ENCODE data around the gene TSPAN9.

The TSPAN9 gene

DNA sequence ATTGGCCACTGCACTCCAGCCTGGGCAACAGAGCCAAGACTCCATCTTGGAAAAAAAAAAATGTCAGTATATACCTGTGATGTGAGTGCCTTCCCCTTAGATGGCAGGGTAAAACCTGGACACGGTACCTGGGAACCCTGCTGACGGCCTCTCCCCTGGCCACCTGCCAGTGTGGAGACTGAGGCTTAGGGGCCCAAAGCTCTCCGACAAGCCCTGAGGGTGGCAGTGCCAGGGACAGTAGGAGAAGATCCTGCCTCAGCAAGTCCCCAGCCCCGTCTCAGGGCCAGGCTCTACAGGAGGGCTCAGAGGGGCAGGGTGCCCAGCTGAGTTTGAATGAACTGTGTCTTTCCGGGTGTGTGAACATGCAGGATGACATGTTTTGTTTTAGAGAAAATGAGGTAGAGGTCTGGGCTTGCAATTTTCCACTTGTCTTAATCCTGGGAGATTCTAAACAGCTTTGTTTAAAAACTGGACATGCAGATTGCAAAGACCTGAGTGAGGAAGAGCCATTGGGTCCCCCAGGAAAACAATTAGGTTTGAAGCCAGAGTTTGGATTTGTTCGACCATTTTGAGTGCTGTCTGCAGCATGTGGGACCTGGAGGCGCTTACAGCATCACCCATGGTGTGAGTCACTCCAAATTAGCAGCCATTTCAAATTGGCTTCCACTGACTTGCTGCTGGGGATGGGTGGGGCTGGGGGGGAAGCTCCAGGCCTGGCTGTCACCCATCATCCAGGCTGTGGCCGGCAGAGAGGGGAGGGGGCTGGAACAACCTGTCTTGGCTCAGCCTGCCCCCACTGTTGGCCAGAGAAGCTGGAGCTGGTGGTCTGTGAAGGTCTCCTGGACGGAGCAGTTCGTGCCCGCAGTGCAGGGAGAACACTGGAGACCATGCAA, 10.8 kb downstream of the TSPAN9 start:
- no peak for DNase-seq (ENCODE audit: low spot score in 2 of 2)
- in situ Hi-C loops (cut with MboI; ENCODE audit: low sequenced_read_pairs), result no loop called here

DNA sequence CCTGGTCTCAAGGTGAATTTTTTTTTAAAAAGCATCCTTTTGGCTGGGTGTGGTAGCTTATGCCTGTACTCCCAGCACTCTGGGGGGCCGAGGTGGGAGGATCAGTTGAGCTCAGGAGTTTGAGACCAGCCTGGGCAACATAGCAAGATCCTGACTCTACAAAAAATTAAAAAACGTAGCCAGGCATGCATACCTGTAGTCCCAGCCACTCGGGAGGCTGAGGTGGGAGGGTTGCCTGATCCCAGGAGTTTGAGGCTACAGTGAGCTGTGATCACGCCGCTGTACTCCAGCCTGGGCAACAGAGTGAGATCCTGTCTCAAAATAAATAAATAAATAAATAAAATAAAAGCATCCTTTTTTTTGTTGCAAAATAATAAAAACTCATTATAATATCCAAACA, 12.4 kb downstream of the TSPAN9 start:
- Histone ChIP-seq H3K27me3 (ENCODE audit: low read depth) (no peaks in the 10 kb centered on the region), H3K36me3 (replicated peaks) (no peaks in the 10 kb centered on the region), H3K4me1 (peaks cover 3% of the 10 kb centered on the region), H3K9me3 (no peaks in the 10 kb centered on the region), H3K4me3 (no peak overlapping the region)
- in situ Hi-C loops (cut with MboI; ENCODE audit: low sequenced_read_pairs), result no loop called here
- DNase-seq (ENCODE audit: low spot score in 2 of 2), result no peak

More for the DNA sequence above, 10.8 kb downstream of the TSPAN9 start:
- H3K4me3 ChIP-seq, result no peak overlapping the region
- no peaks in the 10 kb centered on the region for H3K36me3 ChIP-seq (replicated peaks)
- H3K4me1 ChIP-seq, result peaks cover 3% of the 10 kb centered on the region
- H3K9me3 ChIP-seq, result no peaks in the 10 kb centered on the region
- no peaks in the 10 kb centered on the region for H3K27me3 ChIP-seq (ENCODE audit: low read depth)

GRCh38 chr12:3090240-3091037, 13.3 kb downstream of the TSPAN9 start:
- Histone ChIP-seq H3K27me3 (ENCODE audit: low read depth) (no peaks in the 10 kb centered on the region), H3K36me3 (replicated peaks) (no peaks in the 10 kb centered on the region), H3K4me3 (no peak overlapping the region), H3K4me1 (peaks cover 3% of the 10 kb centered on the region), H3K9me3 (no peaks in the 10 kb centered on the region)
- DNase-seq (ENCODE audit: low spot score in 2 of 2), result no peak
- in situ Hi-C loops (cut with MboI; ENCODE audit: low sequenced_read_pairs), result no loop called here

- Histone ChIP-seq H3K4me1 (peaks cover 3% of the 10 kb centered on the region), H3K9me3 (no peaks in the 10 kb centered on the region), H3K4me3 (no peak overlapping the region), H3K27me3 (ENCODE audit: low read depth) (no peaks in the 10 kb centered on the region), H3K36me3 (replicated peaks) (no peaks in the 10 kb centered on the region)
- in situ Hi-C loops (cut with MboI; ENCODE audit: low sequenced_read_pairs), result no loop called here
- DNase-seq (ENCODE audit: low spot score in 2 of 2), result no peak
Measured at GRCh38 chr12:3091038-3091319, 13.8 kb downstream of the TSPAN9 start.

GRCh38 chr12:3091382-3092241, 14.4 kb downstream of the TSPAN9 start:
- no peaks in the 10 kb centered on the region for H3K36me3 ChIP-seq (replicated peaks)

GRCh38 chr12:3092764-3093163, 15.6 kb downstream of the TSPAN9 start:
- Histone ChIP-seq H3K27me3 (ENCODE audit: low read depth) (no peaks in the 10 kb centered on the region), H3K36me3 (replicated peaks) (no peaks in the 10 kb centered on the region), H3K4me3 (no peak overlapping the region), H3K4me1 (peaks cover 3% of the 10 kb centered on the region), H3K9me3 (peaks cover 3% of the 10 kb centered on the region; the same call in 1 of the 2 replicates)
- no peak for DNase-seq (ENCODE audit: low spot score in 2 of 2)
- in situ Hi-C loops (cut with MboI; ENCODE audit: low sequenced_read_pairs), result no loop called here

More at GRCh38 chr12:3091382-3092241, 14.4 kb downstream of the TSPAN9 start:
- Histone ChIP-seq H3K4me1 (peaks cover 3% of the 10 kb centered on the region), H3K4me3 (no peak overlapping the region), H3K9me3 (peaks cover 3% of the 10 kb centered on the region; the same call in 1 of the 2 replicates), H3K27me3 (ENCODE audit: low read depth) (no peaks in the 10 kb centered on the region)
- in situ Hi-C loops (cut with MboI; ENCODE audit: low sequenced_read_pairs), result no loop called here
- DNase-seq (ENCODE audit: low spot score in 2 of 2), result peak; percentile 38 to 46

GRCh38 chr12:3097186-3097804, 20.1 kb downstream of the TSPAN9 start:
- in situ Hi-C loops (cut with MboI; ENCODE audit: low sequenced_read_pairs), result no loop called here
- Histone ChIP-seq H3K36me3 (replicated peaks) (no peaks in the 10 kb centered on the region), H3K4me1 (no peaks in the 10 kb centered on the region), H3K27me3 (ENCODE audit: low read depth) (no peaks in the 10 kb centered on the region), H3K4me3 (no peak overlapping the region), H3K9me3 (peaks cover 3% of the 10 kb centered on the region)
- no peak for DNase-seq (ENCODE audit: low spot score in 2 of 2)

DNA sequence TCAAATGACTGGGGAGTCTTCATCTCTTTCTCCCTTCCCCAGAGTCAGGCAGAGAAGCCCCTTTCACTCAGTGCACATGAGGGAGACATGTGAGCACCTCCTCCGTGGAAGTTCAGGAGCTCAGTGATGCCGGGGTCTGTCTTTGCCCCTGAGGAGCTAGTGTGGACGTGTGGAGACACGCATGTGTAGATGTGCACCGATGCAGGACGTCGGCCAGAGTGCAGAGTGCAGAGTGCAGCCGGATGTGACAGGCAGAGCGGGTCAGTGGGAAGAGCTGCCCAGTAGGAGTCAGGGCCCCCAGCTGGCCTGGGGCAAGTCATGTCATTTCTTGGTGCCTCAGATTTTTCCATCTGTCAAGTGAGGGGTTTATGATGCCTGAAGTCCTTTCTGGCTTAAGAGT, 20.7 kb downstream of the TSPAN9 start:
- Histone ChIP-seq H3K36me3 (replicated peaks) (no peaks in the 10 kb centered on the region), H3K4me3 (no peak overlapping the region), H3K27me3 (ENCODE audit: low read depth) (no peaks in the 10 kb centered on the region), H3K9me3 (peaks cover 3% of the 10 kb centered on the region), H3K4me1 (no peaks in the 10 kb centered on the region)
- no peak for DNase-seq (ENCODE audit: low spot score in 2 of 2)
- in situ Hi-C loops (cut with MboI; ENCODE audit: low sequenced_read_pairs), result no loop called here

- Histone ChIP-seq H3K4me3 (no peak overlapping the region), H3K27me3 (ENCODE audit: low read depth) (no peaks in the 10 kb centered on the region)
- in situ Hi-C loops (cut with MboI; ENCODE audit: low sequenced_read_pairs), result no loop called here
Measured at GRCh38 chr12:3098436-3098835, 21.3 kb downstream of the TSPAN9 start.

GRCh38 chr12:3099146-3099545, 22.0 kb downstream of the TSPAN9 start:
- no peak for DNase-seq (ENCODE audit: low spot score in 2 of 2)
- H3K4me1 ChIP-seq, result no peaks in the 10 kb centered on the region
- in situ Hi-C loops (cut with MboI; ENCODE audit: low sequenced_read_pairs), result no loop called here
- no peaks in the 10 kb centered on the region for H3K27me3 ChIP-seq (ENCODE audit: low read depth)
- H3K9me3 ChIP-seq, result peaks cover 3% of the 10 kb centered on the region
- no peaks in the 10 kb centered on the region for H3K36me3 ChIP-seq (replicated peaks)
- no peak overlapping the region for H3K4me3 ChIP-seq

More at GRCh38 chr12:3098436-3098835, 21.3 kb downstream of the TSPAN9 start:
- no peaks in the 10 kb centered on the region for H3K36me3 ChIP-seq (replicated peaks)
- no peaks in the 10 kb centered on the region for H3K4me1 ChIP-seq
- H3K9me3 ChIP-seq, result peaks cover 3% of the 10 kb centered on the region
- no peak for DNase-seq (ENCODE audit: low spot score in 2 of 2)

- no peaks in the 10 kb centered on the region for H3K4me1 ChIP-seq
- DNase-seq (ENCODE audit: low spot score in 2 of 2), result no peak
- H3K36me3 ChIP-seq (replicated peaks), result no peaks in the 10 kb centered on the region
Measured at GRCh38 chr12:3101309-3102024, 24.3 kb downstream of the TSPAN9 start.

GRCh38 chr12:3102771-3103410, 25.7 kb downstream of the TSPAN9 start:
- H3K4me3 ChIP-seq, result no peak overlapping the region
- DNase-seq (ENCODE audit: low spot score in 2 of 2), result no peak

More at GRCh38 chr12:3101309-3102024, 24.3 kb downstream of the TSPAN9 start:
- in situ Hi-C loops (cut with MboI; ENCODE audit: low sequenced_read_pairs), result no loop called here
- H3K27me3 ChIP-seq (ENCODE audit: low read depth), result no peaks in the 10 kb centered on the region
- no peak overlapping the region for H3K4me3 ChIP-seq
- no peaks in the 10 kb centered on the region; the same call in 1 of the 2 replicates for H3K9me3 ChIP-seq

More at GRCh38 chr12:3102771-3103410, 25.7 kb downstream of the TSPAN9 start:
- Histone ChIP-seq H3K36me3 (replicated peaks) (no peaks in the 10 kb centered on the region), H3K4me1 (no peaks in the 10 kb centered on the region), H3K9me3 (no peaks in the 10 kb centered on the region; the same call in 1 of the 2 replicates), H3K27me3 (ENCODE audit: low read depth) (no peaks in the 10 kb centered on the region)
- in situ Hi-C loops (cut with MboI; ENCODE audit: low sequenced_read_pairs), result no loop called here

Measured in HAP-1 (cell line).